Nephron (organoid): ENCODE data around the gene STX18.

Experiments used
- H3K27ac Mint-ChIP-seq, 3 experiments: 2 replicates each; pipeline ENCODE4 v1.8.0; 2020; ENCODE audit warnings: mixed read lengths in 3 of 3, mild to moderate bottlenecking in 2 of 3, moderate library complexity in 1 of 3
- H3K27me3 Mint-ChIP-seq: 2 replicates; pipeline ENCODE4 v1.8.0; 2021; ENCODE audit warnings: low read depth, mild to moderate bottlenecking, moderate library complexity, mixed read lengths
- H3K36me3 Mint-ChIP-seq: 2 replicates; pipeline ENCODE4 v1.8.0; 2020; ENCODE audit warnings: low read depth, mixed read lengths
- H3K4me1 Mint-ChIP-seq: 2 replicates; pipeline ENCODE4 v1.8.0; 2020; ENCODE audit warnings: mixed read lengths
- H3K4me3 Mint-ChIP-seq, 3 experiments: 2 replicates each; pipeline ENCODE4 v1.8.0; 2020; ENCODE audit warnings: mild to moderate bottlenecking in 3 of 3, mixed read lengths in 3 of 3, moderate library complexity in 2 of 3
- H3K9me3 Mint-ChIP-seq: 2 replicates; pipeline ENCODE4 v1.8.0; 2020; ENCODE audit warnings: mixed read lengths
- CTCF ChIP-seq, 3 experiments: fragments of 200-600 bp; sonication (generic); IDR thresholded peaks; one replicate each; pipeline ENCODE4 v1.5.0; 2021; ENCODE audit warnings: antibody characterized with exemption in 3 of 3; ENCODE audit not compliant: unreplicated experiment in 3 of 3

Gene STX18

DNA sequence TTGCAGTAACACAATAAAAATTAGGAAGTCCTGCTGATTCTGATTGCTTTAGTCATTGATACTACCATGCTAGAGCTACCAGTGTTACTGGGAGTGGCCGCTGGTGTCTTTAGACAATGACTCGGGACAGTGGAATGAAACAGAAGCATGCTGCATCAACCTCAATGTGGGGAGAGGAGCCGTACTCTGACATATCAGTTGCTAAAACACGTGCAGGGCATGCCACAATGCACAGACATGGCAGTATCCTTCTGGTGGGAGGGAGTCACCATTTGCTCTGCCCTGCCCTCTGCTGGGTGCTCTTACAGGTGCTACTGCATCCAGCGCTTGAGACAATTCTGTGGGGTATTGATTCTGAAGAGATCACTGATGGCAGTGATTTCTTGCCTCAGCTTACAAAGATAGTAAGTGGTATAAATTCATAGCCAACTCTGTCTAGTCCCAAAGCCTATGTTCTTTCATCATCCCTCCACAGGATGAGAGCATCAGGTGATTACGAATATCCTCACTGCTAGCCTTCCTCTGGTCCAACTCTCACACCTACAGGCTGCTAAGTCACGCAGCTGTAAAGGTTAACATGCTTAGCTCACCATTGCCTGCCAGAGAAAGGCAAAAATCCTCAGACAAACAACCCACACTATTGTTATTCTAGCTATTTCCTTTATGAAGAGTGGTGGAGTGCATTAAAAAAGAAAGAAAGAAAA is 111.2 kb downstream of the STX18 start:
- TF ChIP-seq CTCF (IDR thresholded peaks at IDR 0.05; ENCODE audit: unreplicated experiment in 3 of 3), result peak; percentile 49 to 67 (median 55)
- no peaks in the 10 kb centered on the region for H3K9me3 Mint-ChIP-seq

GRCh38 chr4:4428966-4429875 is 112.6 kb downstream of the STX18 start:
- H3K36me3 Mint-ChIP-seq, result peaks cover 11% of the 10 kb centered on the region
- H3K9me3 Mint-ChIP-seq, result no peaks in the 10 kb centered on the region
- peaks cover 8% of the 10 kb centered on the region for H3K4me1 Mint-ChIP-seq
- TF ChIP-seq CTCF (IDR thresholded peaks at IDR 0.05; ENCODE audit: unreplicated experiment in 3 of 3), result no peak
- peaks cover 3% of the 10 kb centered on the region for H3K27me3 Mint-ChIP-seq
- H3K27ac Mint-ChIP-seq, result no peak overlapping the region
- no peak overlapping the region for H3K4me3 Mint-ChIP-seq

More for the DNA sequence above, 111.2 kb downstream of the STX18 start:
- H3K4me1 Mint-ChIP-seq, result peaks cover 8% of the 10 kb centered on the region
- peaks cover 15% of the 10 kb centered on the region for H3K36me3 Mint-ChIP-seq
- no peaks in the 10 kb centered on the region for H3K27me3 Mint-ChIP-seq
- no peak overlapping the region for H3K4me3 Mint-ChIP-seq
- no peak overlapping the region for H3K27ac Mint-ChIP-seq

DNA sequence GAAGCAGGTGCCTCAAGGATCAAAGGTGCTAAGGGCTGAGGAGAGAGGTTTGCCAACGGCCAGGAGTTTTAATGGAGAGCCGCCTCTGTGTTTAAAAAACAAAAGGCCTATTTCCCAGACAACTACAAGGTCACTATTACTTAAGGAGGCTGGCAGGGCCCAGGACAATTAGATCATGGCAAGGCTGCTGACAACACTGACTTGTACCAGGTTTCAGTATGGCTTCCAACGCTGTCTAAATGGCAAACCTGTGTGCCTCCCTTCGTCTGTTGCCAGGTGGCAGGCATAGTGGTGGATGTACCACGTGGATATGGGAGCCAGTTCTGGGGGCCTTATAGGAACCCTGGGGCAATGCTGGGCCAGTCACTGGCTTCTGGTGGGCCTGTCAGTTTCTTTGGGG is 114.0 kb downstream of the STX18 start:
- peak overlapping the region in 1 of 3 experiments; percentile 20 for H3K27ac Mint-ChIP-seq
- peaks cover 8% of the 10 kb centered on the region for H3K4me1 Mint-ChIP-seq

DNA sequence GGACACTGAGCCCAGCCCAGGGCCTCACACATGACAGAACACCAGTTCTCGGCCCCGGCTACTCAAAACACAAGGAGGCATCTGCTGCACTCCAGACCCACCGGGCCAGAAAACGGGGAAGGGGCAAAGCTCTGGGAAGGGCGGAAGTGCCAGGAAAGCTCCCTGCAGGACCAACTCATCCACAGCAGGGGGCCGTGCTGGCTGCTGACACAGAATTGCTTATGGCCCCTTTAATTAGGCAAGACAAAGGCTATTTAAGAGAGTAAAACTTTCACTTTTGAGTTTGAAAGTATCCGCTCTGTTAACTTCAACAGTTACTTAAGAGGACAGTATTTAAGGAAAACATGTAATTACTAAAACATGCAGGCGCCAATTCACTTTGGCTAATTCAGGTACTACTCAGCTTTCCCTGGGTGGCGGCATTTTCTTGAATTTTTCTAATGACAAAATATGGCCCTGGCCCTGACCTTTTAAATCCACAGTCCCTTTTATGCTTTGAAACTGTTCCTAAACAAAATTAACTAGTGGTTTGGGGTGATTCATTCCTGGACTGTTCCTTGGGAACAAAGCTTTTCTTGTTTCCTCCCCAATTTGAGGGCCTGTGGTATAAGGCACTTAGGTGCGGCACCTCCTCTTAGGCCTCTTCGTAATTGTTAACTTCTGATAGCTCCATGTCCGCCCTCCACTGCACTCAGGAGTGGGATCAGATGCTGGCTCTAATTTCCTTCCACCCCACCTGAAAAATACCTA is 114.6 kb downstream of the STX18 start:
- Mint-ChIP-seq H3K27ac (peak overlapping the region in 1 of 3 experiments; percentile 20), H3K4me3 (no peak overlapping the region), H3K27me3 (peaks cover 3% of the 10 kb centered on the region), H3K9me3 (no peaks in the 10 kb centered on the region), H3K36me3 (peaks cover 7% of the 10 kb centered on the region), H3K4me1 (peaks cover 8% of the 10 kb centered on the region)
- no peak for TF ChIP-seq CTCF (IDR thresholded peaks at IDR 0.05; ENCODE audit: unreplicated experiment in 3 of 3)

More for the DNA sequence above, 114.0 kb downstream of the STX18 start:
- Mint-ChIP-seq H3K36me3 (peaks cover 8% of the 10 kb centered on the region), H3K27me3 (peaks cover 3% of the 10 kb centered on the region), H3K4me3 (no peak overlapping the region), H3K9me3 (no peaks in the 10 kb centered on the region)
- TF ChIP-seq CTCF (IDR thresholded peaks at IDR 0.05; ENCODE audit: unreplicated experiment in 3 of 3), result no peak

GRCh38 chr4:4426511-4427120 is 115.2 kb downstream of the STX18 start:
- Mint-ChIP-seq H3K9me3 (no peaks in the 10 kb centered on the region), H3K36me3 (peaks cover 11% of the 10 kb centered on the region), H3K27ac (no peak overlapping the region), H3K4me1 (peaks cover 8% of the 10 kb centered on the region), H3K27me3 (peaks cover 3% of the 10 kb centered on the region), H3K4me3 (no peak overlapping the region)
- TF ChIP-seq CTCF (IDR thresholded peaks at IDR 0.05; ENCODE audit: unreplicated experiment in 3 of 3), result no peak
